Heart right ventricle (tissue), 16 donors: ENCODE data around the gene CCDC190. TPM values are rescaled to one million over a fixed set of nuclear protein-coding genes. Genes with fewer than 3 reads are reported as not detected.

Experiments used
- ATAC-seq, 8 donors: fragments of 200-7000 bp; cut with Tn5 transposase; one replicate each; pipeline ENCODE4 v1.9.1; 2020; ENCODE audit warnings: mild to moderate bottlenecking in 8 of 8, moderate library complexity in 8 of 8, moderate number of reproducible peaks in 1 of 8
- DNase-seq, 2 donors: peaks; one replicate each; pipeline ENCODE4 v3.0.0-alpha.2; 2020
- H3K27ac ChIP-seq, 10 donors: fragments of 200-600 bp; sonication (generic) in 2 of 10; one replicate each; pipeline versions ENCODE4 v1.5.0 to v1.8.0; 2020 to 2022; ENCODE audit warnings: mild to moderate bottlenecking in 3 of 10
- H3K27me3 ChIP-seq, 7 donors: fragments of 200-600 bp; one replicate each; pipeline ENCODE4 v1.8.0; 2021 to 2022; ENCODE audit warnings: mild to moderate bottlenecking in 2 of 7
- H3K36me3 ChIP-seq, 9 donors: fragments of 200-600 bp; sonication (generic) in 1 of 9; one replicate each; pipeline versions ENCODE4 v1.5.0 to v1.8.0; 2020 to 2022; ENCODE audit warnings: mild to moderate bottlenecking in 2 of 9
- H3K4me1 ChIP-seq, 9 donors: fragments of 200-600 bp; sonication (generic) in 1 of 9; one replicate each; pipeline versions ENCODE4 v1.5.0 to v1.8.0; 2020 to 2022; ENCODE audit warnings: mild to moderate bottlenecking in 4 of 9
- H3K4me3 ChIP-seq, 10 donors: fragments of 200-600 bp; sonication (generic) in 2 of 10; one replicate each; pipeline versions ENCODE4 v1.5.0 to v1.8.0; 2020 to 2022; ENCODE audit warnings: mild to moderate bottlenecking in 7 of 10, moderate library complexity in 2 of 10
- H3K9me3 ChIP-seq, 11 donors: fragments of 200-600 bp in 10 of 11; sonication (generic) in 2 of 11; one replicate each; pipeline versions ENCODE4 v1.5.0 to v1.8.0; 2013 to 2022; ENCODE audit warnings: mild to moderate bottlenecking in 2 of 11, control low read depth in 1 of 11, moderate library complexity in 1 of 11
- CTCF ChIP-seq, 9 donors: fragments of 200-600 bp; sonication (generic) in 2 of 9; IDR thresholded peaks; one replicate each; pipeline versions ENCODE4 v1.5.0 to v1.8.0; 2021 to 2022; ENCODE audit warnings: antibody characterized with exemption in 9 of 9, mild to moderate bottlenecking in 5 of 9, moderate library complexity in 1 of 9
- WGBS, 2 donors: extraction: QIAGEN DNeasy Blood & Tissue Kit; methylation state at CpG; one replicate each; pipeline ENCODE4 v1.1.7; 2013; ENCODE audit warnings: inconsistent platforms in 1 of 2; 5-methylcytosine and 5-hydroxymethylcytosine counted together
- intact Hi-C, 10 donors: fragments of 100-400 bp; cut with DNase I; formaldehyde crosslinking; loops; one replicate each; pipeline versions ENCODE4 v1.11.1 to v1.14.2; 2022
- polyA plus RNA-seq, 2 donors: library from polyadenylated mRNA; stranded (reverse); fragments of 200-250 nt; gene quantifications; one replicate each; pipeline ENCODE4 v1.2.3, GENCODE V29; 2013
- total RNA-seq, 10 donors: library from RNA; stranded (reverse); fragmentation: NEBNext Ultra II Directional in 3 of 10; extraction: Animal tissue kit (Norgen Biotek cat#: 25700) in 3 of 10; gene quantifications; one replicate each; pipeline versions ENCODE4 v1.2.1 to v1.2.4, GENCODE V29; 2021 to 2023
- donor health status: Arrhythmogenic right ventricular cardiomyopathy.
- donor health status: ischemic (EF 13 %, LVEDD 7.1; RV severe dilation, severe dysfunction).
- donor health status: healthy with polysubstance abuse.
- donor health status: DM: no; HTN: yes; CAD: no.
- donor health status: DM: no; HTN: no; CAD: no.
- donor health status: ischemic (EF 25% LVEDD 6.9; RV normal size, moderate dysfunction).
- donor health status: ischemic (EF 25% LVEDD 5.7; RV mildly dilated, moderate dysfunction).
- donor health status: healthy.
- donor health status: DM: yes; HTN: yes; CAD: no.
- donor health status: Ischemic cardiomyopathy.
- donor health status: ischemic (EF 35%, LVEDD 5.7; RV mildly dilated, moderate dysfunction).
- donor health status: nonischemic (EF 11% LVEDD 7.7; RV severe dilation, severe dysfunction).
- donor health status: DM: yes; HTN: yes; CAD: no.
- donor health status: PGD.
- donor health status: ischemic (EF 29% LVEDD 5.4; RV normal size, mild dysfunction).
- donor health status: nonischemic (EF 23%, LVEDD 6.1; RV moderate dilation, normal function).

CCDC190 gene
- total and polyA plus RNA-seq, 12 donors, result 0.07 to 1.2 (median 0.30) TPM

GRCh38 chr1:162832470-162832869 lies 28.5 kb downstream of the CCDC190 start:
- Histone ChIP-seq H3K27me3 (peaks cover 0 to 7% (median 0%) of the 10 kb centered on the region in 7 donors), H3K4me1 (no peaks in the 10 kb centered on the region), H3K27ac (no peak overlapping the region), H3K4me3 (no peak overlapping the region), H3K9me3 (no peaks in the 10 kb centered on the region), H3K36me3 (no peaks in the 10 kb centered on the region)
- no peak for DNase-seq
- ATAC-seq, result no peak
- intact Hi-C loops, result no loop called here
- WGBS, 2 donors, result 66 to 79% methylated on average over 3 of the region's 3 CpGs
- TF ChIP-seq CTCF (IDR thresholded peaks at IDR 0.05), result no peak

GRCh38 chr1:162829268-162829667 lies 31.7 kb downstream of the CCDC190 start:
- no peaks in the 10 kb centered on the region for H3K36me3 ChIP-seq
- DNase-seq (no peak), ATAC-seq (no peak)
- no peak overlapping the region for H3K4me3 ChIP-seq
- intact Hi-C loops, result no loop called here
- H3K27me3 ChIP-seq, result peaks cover 0 to 13% (median 3%) of the 10 kb centered on the region in 7 donors
- H3K27ac ChIP-seq, result no peak overlapping the region
- TF ChIP-seq CTCF (IDR thresholded peaks at IDR 0.05), result no peak
- 95 to 97% methylated on average over 1 of the region's 1 CpG for WGBS, 2 donors
- no peaks in the 10 kb centered on the region for H3K9me3 ChIP-seq
- H3K4me1 ChIP-seq, result no peaks in the 10 kb centered on the region

GRCh38 chr1:162823771-162824525 lies 37.0 kb downstream of the CCDC190 start:
- H3K27me3 ChIP-seq, result peaks cover 0 to 45% (median 19%) of the 10 kb centered on the region in 7 donors
- H3K36me3 ChIP-seq, result no peaks in the 10 kb centered on the region
- H3K9me3 ChIP-seq, result no peaks in the 10 kb centered on the region
- TF ChIP-seq CTCF (IDR thresholded peaks at IDR 0.05), result no peak
- 56 to 69% methylated on average over 2 of the region's 2 CpGs for WGBS, 2 donors
- intact Hi-C loops, result no loop called here
- ATAC-seq (no peak), DNase-seq (no peak)
- no peak overlapping the region for H3K4me3 ChIP-seq
- no peak overlapping the region for H3K27ac ChIP-seq
- peaks cover 0 to 16% (median 9%) of the 10 kb centered on the region in 9 donors for H3K4me1 ChIP-seq

GRCh38 chr1:162823231-162823630 lies 37.7 kb downstream of the CCDC190 start:
- TF ChIP-seq CTCF (IDR thresholded peaks at IDR 0.05), result no peak
- no peak for ATAC-seq
- no peaks in the 10 kb centered on the region for H3K36me3 ChIP-seq
- H3K4me1 ChIP-seq, result peaks cover 0 to 16% (median 9%) of the 10 kb centered on the region in 9 donors
- peaks cover 0 to 45% (median 19%) of the 10 kb centered on the region in 7 donors for H3K27me3 ChIP-seq
- 82 to 83% methylated on average over 3 of the region's 3 CpGs for WGBS, 2 donors
- H3K4me3 ChIP-seq, result no peak overlapping the region
- no peak for DNase-seq
- H3K9me3 ChIP-seq, result no peaks in the 10 kb centered on the region
- no peak overlapping the region for H3K27ac ChIP-seq
- intact Hi-C loops, result no loop called here
